SH-SY5Y (cell line): Measurements from ENCODE around the gene LAPTM5.

Experiments used
- GATA2 ChIP-seq: IDR thresholded peaks from 2 replicates; pipeline ENCODE4 v1.6.1; 2011; ENCODE audit warnings: mild to moderate bottlenecking, low read depth, low read length
- GATA3 ChIP-seq: IDR thresholded peaks from 2 replicates; pipeline ENCODE4 v1.6.1; 2011; ENCODE audit warnings: low read depth, mild to moderate bottlenecking, low read length, moderate library complexity

DNA sequence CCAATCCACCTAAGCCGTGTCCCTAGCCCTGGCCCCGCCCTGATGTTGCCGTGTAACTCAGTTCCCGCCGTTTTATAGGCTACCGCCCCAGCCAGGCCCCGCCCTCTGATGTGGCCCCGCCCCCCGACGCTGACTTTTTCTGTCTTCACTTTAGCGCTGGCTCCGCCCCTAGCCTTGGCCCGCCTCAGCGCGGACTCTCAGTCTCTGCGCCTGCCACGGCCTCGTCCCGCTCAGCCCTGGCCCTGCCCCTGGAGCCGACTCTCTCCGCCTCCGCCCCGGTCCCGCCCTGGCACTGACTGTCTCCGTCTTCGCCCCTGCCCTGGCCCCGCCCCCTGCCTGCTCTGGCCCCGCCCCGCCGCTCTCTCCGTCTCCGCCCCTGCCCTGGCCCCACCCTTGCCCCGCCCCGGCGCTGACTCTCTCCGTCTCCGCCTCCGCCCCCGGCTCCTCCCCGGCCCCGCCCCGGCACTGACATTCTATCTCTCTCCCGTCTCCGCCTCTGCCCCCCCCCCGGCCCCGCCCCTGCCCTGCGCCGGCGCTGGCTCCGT is 39.4 kb downstream of the LAPTM5 start:
- TF ChIP-seq GATA3 = no peak
- no peak for TF ChIP-seq GATA2
